NCI-H226 (cell line): ENCODE data around the gene PCP4.

Experiments used
- DNase-seq: peaks from one replicate; pipeline ENCODE4 v3.0.0-alpha.2; 2015

Gene PCP4

DNA sequence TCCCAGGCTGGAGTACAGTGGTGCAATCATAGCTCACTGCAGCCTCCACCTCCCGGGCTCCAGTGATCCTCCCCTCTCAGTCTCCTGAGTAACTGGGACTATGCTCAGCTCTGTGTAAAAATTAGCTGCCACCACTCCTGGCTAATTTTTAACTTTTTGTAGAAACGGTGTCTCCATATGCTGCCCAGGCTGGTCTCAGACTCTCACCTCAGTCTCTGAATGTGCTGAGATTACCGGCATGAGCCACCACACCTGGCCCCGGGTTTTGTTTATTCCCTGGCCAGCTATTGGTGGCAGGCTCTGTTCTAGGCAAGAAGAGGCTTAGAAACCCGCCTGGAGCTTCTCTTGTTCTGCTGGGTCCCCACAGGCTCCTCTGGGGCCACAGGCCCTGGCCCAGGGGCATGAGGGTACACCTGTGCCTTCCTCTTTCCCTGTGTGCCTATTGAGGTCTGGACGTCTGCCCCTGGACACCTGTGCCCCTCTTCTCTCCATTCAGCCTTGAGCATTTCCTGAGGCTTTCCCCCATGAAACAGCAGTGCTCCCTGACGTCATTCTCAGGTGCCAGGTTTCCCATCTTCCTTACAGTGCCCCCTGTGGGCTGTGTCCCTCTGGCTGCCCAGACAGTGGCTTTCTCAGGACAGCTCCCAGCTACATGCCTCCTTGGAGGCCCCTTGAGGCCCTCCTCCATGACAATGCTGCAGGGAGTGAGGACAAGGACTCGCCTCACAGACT, 57.5 kb downstream of the PCP4 start:
- DNase-seq: no peak

DNA sequence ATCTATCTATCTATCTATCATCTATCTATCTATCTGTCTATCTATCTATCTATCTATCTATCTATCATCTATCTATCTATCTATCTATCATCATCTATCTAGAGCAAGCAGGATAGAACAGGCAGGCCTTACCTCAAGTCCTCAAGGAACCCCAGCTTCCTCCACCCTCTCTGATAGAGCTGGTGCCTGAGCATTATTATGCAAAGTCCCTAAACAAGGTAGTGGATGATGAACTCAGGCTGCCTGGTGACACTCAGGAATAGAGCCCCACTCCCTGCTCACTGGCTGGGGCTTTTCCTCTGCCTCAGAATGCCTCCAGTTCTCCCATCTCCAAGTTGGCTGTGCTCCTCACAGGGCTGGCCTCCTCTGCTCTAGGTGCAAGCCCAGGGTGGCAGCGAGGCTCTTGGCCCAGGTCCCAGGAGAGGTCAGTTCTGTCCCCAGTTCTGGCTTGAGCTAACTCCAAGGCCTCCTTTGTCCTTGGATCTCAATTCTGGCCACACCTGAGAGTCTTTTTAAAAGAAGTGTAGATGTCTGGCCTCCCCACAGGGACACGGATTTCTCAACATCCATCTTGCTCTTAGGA, 60.2 kb downstream of the PCP4 start:
- no peak for DNase-seq

- no peak for DNase-seq
Measured at GRCh38 chr21:39932335-39932734, 65.1 kb downstream of the PCP4 start.

DNA sequence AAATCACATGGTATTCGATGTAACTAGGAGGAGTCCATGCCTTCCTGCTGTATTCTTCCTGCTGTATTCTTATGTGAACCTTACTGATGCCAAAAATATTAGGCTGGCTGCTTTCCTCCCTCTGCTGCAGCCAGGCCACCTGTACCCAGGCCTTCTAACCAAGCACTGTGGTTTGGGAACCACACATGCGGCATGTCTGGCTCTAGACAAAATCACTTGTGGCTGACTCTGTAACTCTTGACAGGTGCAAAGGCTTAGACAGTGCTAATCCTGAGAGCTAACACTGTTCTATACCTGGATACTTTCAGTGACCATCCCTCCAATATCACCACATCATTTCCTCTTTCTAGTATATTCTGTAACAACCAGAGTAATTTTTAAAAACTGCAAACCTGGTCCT, 67.7 kb downstream of the PCP4 start:
- no peak for DNase-seq

DNA sequence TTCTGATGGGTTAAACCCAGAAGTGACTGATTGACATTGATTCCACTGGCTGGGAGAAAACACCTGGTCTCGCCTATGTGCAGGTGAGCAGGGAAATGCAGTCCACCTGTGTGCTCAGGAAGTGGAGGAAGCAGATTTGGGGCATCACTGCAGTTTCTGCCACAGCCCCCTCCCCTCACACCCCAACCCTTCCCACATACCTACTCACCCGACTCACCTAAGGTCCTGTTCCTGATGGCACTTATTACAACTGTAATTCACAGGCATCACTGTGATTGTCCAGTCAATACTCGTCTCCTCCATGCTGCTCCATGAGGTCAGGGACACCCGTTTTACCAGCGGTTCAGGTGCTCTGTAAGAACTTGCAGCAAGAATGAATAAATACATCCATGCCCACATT, 68.5 kb downstream of the PCP4 start:
- no peak for DNase-seq

DNA sequence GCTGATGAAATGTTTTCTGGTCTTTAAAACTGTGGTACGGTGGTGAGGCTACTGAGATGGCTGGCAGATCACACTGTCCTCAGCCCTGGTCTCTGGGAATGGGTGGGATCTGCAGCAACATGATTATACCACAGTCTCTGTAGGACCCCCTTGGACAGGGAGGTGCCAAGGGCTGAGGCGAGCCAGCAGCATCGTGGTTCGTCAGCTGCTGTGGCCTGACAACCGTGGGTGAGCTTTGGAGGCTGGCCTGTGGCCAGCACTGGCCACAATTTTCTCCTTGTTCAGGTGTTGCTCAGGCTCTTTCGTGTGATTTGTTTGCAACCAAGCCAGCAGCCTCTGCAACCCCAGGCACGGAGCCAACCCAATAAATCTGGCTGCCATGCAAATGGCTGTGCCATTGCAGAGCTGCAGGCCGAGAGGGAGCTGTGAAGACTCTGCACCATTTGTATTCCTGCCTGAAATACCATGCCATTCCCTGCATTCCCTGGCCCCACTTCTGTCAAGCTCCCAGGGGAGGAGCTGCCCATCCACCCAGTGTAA, 70.9 kb downstream of the PCP4 start:
- DNase-seq: no peak

- no peak for DNase-seq
Measured at GRCh38 chr21:39946199-39946598, 79.0 kb downstream of the PCP4 start.

GRCh38 chr21:39947031-39947430, 79.8 kb downstream of the PCP4 start:
- no peak for DNase-seq

GRCh38 chr21:39951183-39952101, 84.2 kb downstream of the PCP4 start:
- DNase-seq: no peak

DNA sequence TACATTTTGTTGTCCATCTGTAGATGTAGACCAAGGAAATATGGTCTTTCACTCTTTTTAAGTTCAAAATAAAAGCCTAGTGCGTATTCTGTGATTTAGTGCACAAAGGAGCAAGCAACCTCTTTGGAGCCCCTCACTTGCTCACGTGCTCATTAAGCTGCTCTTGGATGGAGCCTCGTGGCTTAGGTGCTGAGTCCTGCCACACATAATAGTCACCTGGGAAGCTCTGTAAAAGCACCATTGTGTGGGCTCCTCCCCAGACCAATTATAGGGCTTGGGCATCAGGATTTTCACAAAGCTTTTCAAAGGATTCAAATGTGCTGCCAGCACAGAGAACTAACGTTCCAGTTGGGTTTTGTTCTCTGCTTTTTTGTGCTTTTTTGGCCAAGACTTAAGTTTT, 85.0 kb downstream of the PCP4 start:
- no peak for DNase-seq

- DNase-seq: no peak
Measured at GRCh38 chr21:39954570-39954969, 87.3 kb downstream of the PCP4 start.

GRCh38 chr21:39955326-39955725, 88.1 kb downstream of the PCP4 start:
- DNase-seq: no peak

DNA sequence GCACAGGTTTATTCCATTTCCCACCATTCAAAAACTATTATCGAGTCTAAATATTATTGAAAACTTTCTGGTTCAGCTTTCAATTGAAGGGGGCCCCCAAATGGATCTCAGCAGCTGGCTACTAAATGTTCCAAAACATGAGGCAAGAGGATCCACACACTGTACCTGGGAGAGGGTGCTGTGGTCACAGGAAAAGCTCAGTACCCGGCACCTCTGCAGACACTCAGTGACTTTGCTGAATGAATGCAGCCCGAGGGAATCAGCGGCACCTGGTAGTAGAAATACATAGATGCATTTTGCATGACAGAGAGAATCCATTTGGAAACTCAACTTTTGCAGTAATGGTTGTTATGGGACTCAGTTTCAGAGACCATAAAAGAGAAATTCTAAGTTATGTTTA, 89.3 kb downstream of the PCP4 start:
- no peak for DNase-seq

DNA sequence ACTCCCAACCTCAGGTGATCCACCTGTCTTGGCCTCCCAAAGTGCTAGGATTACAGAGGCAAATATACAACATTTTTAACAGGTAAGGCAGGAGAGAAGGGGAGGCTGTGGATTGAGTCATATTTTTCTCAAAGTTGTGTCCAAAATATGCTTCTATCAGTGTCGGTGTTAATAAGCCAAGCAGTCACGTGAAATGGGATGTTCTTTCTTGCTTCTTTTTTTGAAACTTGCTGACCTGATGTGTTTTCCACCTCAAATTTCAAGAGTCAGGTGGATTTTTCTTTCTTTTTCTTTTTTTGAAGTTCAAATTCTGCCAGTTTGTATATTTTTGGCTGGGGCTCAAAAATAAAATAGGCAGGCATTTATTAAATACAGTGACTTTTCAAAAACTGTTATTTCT, 91.5 kb downstream of the PCP4 start:
- no peak for DNase-seq

DNA sequence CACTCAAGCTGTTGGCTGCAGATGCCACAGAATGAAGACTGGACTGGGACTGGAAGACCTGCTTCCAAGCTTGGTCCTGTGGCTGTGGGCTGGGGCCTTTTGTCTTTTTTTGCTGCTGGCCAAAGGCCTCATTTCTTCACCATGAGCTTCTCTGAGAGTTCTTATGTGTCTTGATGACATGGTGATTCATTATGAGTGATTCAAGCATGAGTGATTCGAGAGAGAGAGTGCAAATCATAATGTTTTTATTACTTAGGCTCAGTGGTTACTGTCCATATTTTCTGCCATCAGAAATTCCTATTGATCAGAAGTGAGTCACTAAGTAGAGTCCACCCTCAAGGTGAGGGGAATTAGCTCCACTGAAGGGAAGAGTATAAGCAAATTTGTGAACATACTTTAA, 94.0 kb downstream of the PCP4 start:
- DNase-seq: no peak

DNA sequence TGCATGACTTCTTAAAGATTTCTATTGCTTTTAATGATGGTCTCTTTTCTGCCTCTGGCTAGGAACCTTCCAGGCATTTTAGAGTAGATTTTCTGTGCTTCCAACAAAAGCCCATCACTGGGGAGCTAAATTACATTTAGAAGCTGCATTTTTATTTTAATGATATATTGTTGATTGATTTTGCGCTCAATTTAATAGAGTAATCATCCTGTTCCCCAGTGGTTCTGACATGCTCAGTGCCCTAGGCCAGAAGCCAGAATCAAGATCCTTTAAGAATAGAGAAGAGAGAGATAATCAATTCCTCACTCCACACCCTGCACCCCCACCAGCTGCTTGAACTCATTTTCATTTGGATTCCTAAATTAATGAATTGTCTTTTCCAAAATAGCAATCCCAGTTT, 97.8 kb downstream of the PCP4 start:
- no peak for DNase-seq

DNA sequence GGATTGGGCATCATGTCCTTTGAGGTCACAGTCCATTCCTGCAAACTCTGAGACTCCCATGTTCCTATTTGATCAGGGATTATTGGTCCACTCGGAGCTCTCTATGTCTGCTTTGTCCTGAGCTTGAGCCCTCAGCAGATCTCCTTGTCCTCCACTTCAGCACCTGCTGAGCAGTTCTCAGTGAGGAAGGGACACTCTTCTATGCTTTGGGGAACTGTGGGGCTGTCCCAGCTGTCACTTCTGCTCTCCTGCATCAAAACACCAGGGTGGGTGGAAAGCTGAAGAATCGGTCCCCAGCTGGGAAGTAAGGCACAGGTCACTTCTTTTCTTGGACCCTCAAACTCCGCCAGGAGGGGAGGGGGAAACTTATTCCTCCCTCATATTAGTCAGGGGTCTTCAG, 99.5 kb downstream of the PCP4 start:
- DNase-seq: no peak

DNA sequence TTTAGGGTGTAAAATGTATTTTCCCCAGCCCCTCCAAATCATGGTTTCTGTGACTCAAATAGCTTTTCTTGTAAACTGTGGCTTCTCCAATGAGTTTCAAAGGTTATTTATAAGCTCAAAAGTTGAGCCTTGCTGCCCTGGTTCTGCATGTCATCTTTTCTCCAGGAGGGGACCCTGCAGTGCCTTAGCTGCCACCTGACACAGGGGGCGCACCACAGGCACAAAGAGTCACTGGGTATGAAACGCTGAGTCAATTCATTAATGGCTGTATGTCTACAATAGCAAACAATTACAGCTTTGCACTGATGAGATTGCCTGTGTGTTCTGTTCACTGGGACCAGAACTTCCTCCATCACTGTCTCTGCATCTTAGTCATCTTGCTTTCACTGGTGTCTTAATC, 100.8 kb downstream of the PCP4 start:
- DNase-seq: no peak

GRCh38 chr21:39969691-39970364, 102.6 kb downstream of the PCP4 start:
- DNase-seq: no peak

DNA sequence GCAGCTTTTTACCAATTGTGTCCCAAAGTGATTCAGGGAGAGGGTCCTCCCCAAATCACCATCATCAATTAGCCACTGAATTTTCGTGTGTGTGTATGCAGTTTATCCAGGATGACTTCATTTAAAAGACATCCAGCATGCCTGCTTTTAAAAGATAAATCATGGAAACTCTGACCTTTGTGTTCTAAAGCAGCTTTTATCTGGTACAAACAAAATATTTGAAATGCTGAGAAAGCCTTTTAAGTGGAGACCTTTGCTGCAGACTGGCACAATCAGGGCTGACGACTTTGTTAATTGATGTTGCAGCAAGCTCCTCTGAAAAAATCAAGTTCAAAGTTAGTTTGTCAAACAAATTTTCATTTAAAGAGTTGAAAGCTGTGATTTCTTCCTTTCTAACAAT, 104.7 kb downstream of the PCP4 start:
- DNase-seq: no peak

DNA sequence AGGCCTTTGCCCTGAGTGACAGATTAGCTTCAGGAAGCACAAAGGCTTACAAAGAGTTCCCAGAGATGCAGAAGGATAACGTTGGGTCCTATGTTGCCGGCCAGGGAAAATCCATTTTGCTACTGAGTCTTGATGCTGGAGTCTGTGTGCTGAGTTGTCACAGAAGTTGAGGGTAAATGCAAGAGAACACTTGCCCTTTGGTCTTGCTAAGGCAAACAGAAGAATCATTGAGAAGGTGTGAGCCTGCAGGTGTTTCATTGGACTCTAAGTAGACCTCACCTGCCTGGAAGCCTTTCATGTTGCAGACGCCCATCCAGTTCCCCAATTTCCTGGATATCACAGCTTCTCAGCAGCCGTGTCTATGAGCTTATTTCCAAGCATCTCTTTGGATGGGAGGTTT, 105.2 kb downstream of the PCP4 start:
- DNase-seq: no peak

- DNase-seq: no peak
Measured at GRCh38 chr21:39972976-39973770, 105.9 kb downstream of the PCP4 start.
